ENCODE results near the gene KLHL17. TPM values are rescaled to one million over a fixed set of nuclear protein-coding genes. Genes with fewer than 3 reads are reported as not detected.

KLHL17 gene
- total and polyA plus RNA-seq, 9 of the 15 experiments (the other 6 are each of a cell fraction or from before 2014, with no cell fraction given), result 0.14 to 84.8 (median 13.0) TPM

DNA sequence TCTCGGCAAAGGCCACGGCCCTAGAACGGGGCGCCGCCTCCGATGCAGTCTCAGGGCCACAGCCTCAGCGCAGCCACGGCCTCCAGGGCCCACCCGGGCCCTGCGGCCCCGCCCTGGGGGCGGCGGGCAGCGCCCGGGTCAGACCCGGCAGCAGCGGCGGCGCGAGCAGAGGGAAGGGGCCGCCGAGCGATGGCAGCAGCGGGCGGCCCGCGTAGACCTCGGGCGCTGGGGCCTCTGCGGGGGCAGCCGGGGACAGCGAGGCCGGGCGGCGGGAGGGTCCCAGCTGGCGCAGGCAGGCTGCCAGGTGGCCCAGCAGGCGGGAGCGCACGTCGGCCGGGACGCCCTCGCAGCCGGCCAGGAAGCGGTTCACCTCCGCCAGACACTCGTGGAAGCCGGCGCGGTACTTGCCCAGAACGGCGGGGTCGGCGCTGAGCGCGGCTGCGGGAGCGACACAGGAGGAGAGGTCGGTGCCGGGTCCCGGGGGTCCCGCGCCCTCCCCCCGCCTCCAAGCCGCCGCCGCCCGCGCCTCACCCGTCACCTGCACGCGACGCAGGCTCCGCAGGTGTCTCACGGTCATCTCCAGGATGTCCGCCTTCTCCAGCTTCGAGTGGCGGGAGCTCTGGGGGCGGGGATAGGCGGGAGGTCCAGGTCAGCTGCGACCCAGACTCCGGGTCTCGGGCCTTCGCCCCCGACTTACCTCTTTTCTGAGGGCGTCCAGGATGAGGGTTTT, 38.8 kb downstream of the KLHL17 start (continued):
- TF ChIP-seq, protein P1, sequence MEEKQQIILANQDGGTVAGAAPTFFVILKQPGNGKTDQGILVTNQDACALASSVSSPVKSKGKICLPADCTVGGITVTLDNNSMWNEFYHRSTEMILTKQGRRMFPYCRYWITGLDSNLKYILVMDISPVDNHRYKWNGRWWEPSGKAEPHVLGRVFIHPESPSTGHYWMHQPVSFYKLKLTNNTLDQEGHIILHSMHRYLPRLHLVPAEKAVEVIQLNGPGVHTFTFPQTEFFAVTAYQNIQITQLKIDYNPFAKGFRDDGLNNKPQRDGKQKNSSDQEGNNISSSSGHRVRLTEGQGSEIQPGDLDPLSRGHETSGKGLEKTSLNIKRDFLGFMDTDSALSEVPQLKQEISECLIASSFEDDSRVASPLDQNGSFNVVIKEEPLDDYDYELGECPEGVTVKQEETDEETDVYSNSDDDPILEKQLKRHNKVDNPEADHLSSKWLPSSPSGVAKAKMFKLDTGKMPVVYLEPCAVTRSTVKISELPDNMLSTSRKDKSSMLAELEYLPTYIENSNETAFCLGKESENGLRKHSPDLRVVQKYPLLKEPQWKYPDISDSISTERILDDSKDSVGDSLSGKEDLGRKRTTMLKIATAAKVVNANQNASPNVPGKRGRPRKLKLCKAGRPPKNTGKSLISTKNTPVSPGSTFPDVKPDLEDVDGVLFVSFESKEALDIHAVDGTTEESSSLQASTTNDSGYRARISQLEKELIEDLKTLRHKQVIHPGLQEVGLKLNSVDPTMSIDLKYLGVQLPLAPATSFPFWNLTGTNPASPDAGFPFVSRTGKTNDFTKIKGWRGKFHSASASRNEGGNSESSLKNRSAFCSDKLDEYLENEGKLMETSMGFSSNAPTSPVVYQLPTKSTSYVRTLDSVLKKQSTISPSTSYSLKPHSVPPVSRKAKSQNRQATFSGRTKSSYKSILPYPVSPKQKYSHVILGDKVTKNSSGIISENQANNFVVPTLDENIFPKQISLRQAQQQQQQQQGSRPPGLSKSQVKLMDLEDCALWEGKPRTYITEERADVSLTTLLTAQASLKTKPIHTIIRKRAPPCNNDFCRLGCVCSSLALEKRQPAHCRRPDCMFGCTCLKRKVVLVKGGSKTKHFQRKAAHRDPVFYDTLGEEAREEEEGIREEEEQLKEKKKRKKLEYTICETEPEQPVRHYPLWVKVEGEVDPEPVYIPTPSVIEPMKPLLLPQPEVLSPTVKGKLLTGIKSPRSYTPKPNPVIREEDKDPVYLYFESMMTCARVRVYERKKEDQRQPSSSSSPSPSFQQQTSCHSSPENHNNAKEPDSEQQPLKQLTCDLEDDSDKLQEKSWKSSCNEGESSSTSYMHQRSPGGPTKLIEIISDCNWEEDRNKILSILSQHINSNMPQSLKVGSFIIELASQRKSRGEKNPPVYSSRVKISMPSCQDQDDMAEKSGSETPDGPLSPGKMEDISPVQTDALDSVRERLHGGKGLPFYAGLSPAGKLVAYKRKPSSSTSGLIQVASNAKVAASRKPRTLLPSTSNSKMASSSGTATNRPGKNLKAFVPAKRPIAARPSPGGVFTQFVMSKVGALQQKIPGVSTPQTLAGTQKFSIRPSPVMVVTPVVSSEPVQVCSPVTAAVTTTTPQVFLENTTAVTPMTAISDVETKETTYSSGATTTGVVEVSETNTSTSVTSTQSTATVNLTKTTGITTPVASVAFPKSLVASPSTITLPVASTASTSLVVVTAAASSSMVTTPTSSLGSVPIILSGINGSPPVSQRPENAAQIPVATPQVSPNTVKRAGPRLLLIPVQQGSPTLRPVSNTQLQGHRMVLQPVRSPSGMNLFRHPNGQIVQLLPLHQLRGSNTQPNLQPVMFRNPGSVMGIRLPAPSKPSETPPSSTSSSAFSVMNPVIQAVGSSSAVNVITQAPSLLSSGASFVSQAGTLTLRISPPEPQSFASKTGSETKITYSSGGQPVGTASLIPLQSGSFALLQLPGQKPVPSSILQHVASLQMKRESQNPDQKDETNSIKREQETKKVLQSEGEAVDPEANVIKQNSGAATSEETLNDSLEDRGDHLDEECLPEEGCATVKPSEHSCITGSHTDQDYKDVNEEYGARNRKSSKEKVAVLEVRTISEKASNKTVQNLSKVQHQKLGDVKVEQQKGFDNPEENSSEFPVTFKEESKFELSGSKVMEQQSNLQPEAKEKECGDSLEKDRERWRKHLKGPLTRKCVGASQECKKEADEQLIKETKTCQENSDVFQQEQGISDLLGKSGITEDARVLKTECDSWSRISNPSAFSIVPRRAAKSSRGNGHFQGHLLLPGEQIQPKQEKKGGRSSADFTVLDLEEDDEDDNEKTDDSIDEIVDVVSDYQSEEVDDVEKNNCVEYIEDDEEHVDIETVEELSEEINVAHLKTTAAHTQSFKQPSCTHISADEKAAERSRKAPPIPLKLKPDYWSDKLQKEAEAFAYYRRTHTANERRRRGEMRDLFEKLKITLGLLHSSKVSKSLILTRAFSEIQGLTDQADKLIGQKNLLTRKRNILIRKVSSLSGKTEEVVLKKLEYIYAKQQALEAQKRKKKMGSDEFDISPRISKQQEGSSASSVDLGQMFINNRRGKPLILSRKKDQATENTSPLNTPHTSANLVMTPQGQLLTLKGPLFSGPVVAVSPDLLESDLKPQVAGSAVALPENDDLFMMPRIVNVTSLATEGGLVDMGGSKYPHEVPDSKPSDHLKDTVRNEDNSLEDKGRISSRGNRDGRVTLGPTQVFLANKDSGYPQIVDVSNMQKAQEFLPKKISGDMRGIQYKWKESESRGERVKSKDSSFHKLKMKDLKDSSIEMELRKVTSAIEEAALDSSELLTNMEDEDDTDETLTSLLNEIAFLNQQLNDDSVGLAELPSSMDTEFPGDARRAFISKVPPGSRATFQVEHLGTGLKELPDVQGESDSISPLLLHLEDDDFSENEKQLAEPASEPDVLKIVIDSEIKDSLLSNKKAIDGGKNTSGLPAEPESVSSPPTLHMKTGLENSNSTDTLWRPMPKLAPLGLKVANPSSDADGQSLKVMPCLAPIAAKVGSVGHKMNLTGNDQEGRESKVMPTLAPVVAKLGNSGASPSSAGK (IDR thresholded peaks at IDR 0.05), result peak; percentile 66; the same call in 1 of the 2 replicates
- TF ChIP-seq RBBP5 (IDR thresholded peaks at IDR 0.05; ENCODE audit: borderline replicate concordance, insufficient read depth, low read length, poor library complexity, severe bottlenecking) (peak; percentile 64), ZNF347 (CRISPR knock-in tag; IDR thresholded peaks at IDR 0.05; ENCODE audit: low read depth) (no peak), MCM7 (IDR thresholded peaks at IDR 0.05) (no peak), NONO (IDR thresholded peaks at IDR 0.05; ENCODE audit: low read depth in 2 of 2, low read length in 1 of 2) (peak in 1 of 2 experiments; percentile 62; a peak in 2 of 4 replicates), FUS (optimal IDR thresholded peaks at IDR 0.05; ENCODE audit: low read depth, low read length) (no peak), RNF2 (IDR thresholded peaks at IDR 0.05) (no peak), KDM1A (IDR thresholded peaks at IDR 0.05) (no peak), ZNF707 (CRISPR knock-in tag; conservative IDR thresholded peaks at IDR 0.05) (no peak)
- TF ChIP-seq, protein P2, sequence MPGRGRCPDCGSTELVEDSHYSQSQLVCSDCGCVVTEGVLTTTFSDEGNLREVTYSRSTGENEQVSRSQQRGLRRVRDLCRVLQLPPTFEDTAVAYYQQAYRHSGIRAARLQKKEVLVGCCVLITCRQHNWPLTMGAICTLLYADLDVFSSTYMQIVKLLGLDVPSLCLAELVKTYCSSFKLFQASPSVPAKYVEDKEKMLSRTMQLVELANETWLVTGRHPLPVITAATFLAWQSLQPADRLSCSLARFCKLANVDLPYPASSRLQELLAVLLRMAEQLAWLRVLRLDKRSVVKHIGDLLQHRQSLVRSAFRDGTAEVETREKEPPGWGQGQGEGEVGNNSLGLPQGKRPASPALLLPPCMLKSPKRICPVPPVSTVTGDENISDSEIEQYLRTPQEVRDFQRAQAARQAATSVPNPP (IDR thresholded peaks at IDR 0.05; ENCODE audit: borderline replicate concordance, insufficient read depth, insufficient read length), result no peak
